SK-N-SH (cell line): ENCODE results near the gene PKDCC. TPM values are rescaled to one million over a fixed set of nuclear protein-coding genes. Genes with fewer than 3 reads are reported as not detected.

Source experiments
- CTCF ChIA-PET: fragments of 300-600, 350-600 bp; formaldehyde crosslinking; extraction: SDS; loops from one replicate; lab custom pipeline; 2021; lab: Yijun Ruan, JAX
- POLR2A ChIA-PET: fragments of 350-600 bp; sonication (Branson Sonifier 250); formaldehyde crosslinking; extraction: SDS; loops from one replicate; lab custom pipeline; 2020; ENCODE audit warnings: antibody characterized with exemption, inconsistent platforms; lab: Yijun Ruan, JAX
- DNase-seq: peaks from one replicate; pipeline ENCODE4 v3.0.0; 2012
- H2AFZ ChIP-seq: fragments of 200-600 bp; sonication (generic); 2 replicates; pipeline ENCODE4 v1.8.1; 2016; ENCODE audit warnings: antibody characterized with exemption, mild to moderate bottlenecking, low read depth
- H3F3A ChIP-seq: fragments of 200-600 bp; sonication (generic); replicated peaks from 2 replicates; pipeline ENCODE3; 2016; ENCODE audit warnings: antibody characterized with exemption, mild to moderate bottlenecking; ENCODE audit not compliant: insufficient read depth
- H3K27ac ChIP-seq, 2 experiments: fragments of 200-500 bp in 1 of 2; fragments of 200-600 bp in 1 of 2; sonication (Bioruptor generic) in 1 of 2; sonication (generic), shearing (Covaris generic) in 1 of 2; 2 replicates each; pipeline versions ENCODE4 v1.5.1 to v1.6.1; 2014 to 2016; ENCODE audit warnings: low read depth in 2 of 2, inconsistent platforms in 1 of 2, low read length in 1 of 2, mild to moderate bottlenecking in 1 of 2, mixed read lengths in 1 of 2
- H3K27me3 ChIP-seq: fragments of 200-600 bp; sonication (generic), shearing (Covaris generic); 2 replicates; pipeline ENCODE4 v1.6.1; 2016; ENCODE audit warnings: mixed run types; ENCODE audit not compliant: insufficient read depth
- H3K36me3 ChIP-seq, 2 experiments: fragments of 200-500 bp in 1 of 2; fragments of 200-600 bp in 1 of 2; sonication (Bioruptor generic) in 1 of 2; sonication (generic) in 1 of 2; replicated peaks in 1 of 2; 2 replicates each; pipeline versions ENCODE3 to v1.5.1; 2014 to 2016; ENCODE audit warnings: low read length in 1 of 2, mild to moderate bottlenecking in 1 of 2; ENCODE audit not compliant: insufficient read depth in 2 of 2, control insufficient read depth in 1 of 2
- H3K4me1 ChIP-seq, 2 experiments: fragments of 200-500 bp in 1 of 2; fragments of 200-600 bp in 1 of 2; sonication (Bioruptor generic) in 1 of 2; sonication (generic), shearing (Covaris generic) in 1 of 2; 2 replicates each; pipeline versions ENCODE4 v1.5.1 to v1.6.1; 2014 to 2016; ENCODE audit warnings: low read depth in 1 of 2, low read length in 1 of 2, mixed run types in 1 of 2; ENCODE audit not compliant: insufficient read depth in 2 of 2, control insufficient read depth in 1 of 2
- H3K4me2 ChIP-seq: fragments of 200-600 bp; sonication (generic), shearing (Covaris generic); 2 replicates; pipeline ENCODE4 v1.6.1; 2017; ENCODE audit warnings: mixed run types
- H3K4me3 ChIP-seq, 2 experiments: fragments of 200-500 bp in 1 of 2; fragments of 200-600 bp in 1 of 2; sonication (Bioruptor generic) in 1 of 2; sonication (generic), shearing (Covaris generic) in 1 of 2; 2 replicates each; pipeline versions ENCODE4 v1.5.1 to v1.8.1; 2014 to 2016; ENCODE audit warnings: low read depth in 2 of 2, inconsistent platforms in 1 of 2, low read length in 1 of 2, mild to moderate bottlenecking in 1 of 2, mixed read lengths in 1 of 2, moderate library complexity in 1 of 2
- H3K79me2 ChIP-seq: fragments of 200-600 bp; sonication (generic); 2 replicates; pipeline ENCODE4 v1.8.1; 2017; ENCODE audit warnings: mild to moderate bottlenecking; ENCODE audit not compliant: insufficient read depth
- H3K9ac ChIP-seq: fragments of 200-600 bp; sonication (generic); 2 replicates; pipeline ENCODE4 v1.6.1; 2017; ENCODE audit warnings: mixed run types
- H3K9me2 ChIP-seq: fragments of 200-600 bp; sonication (generic); 2 replicates; pipeline ENCODE4 v1.6.1; 2017; ENCODE audit warnings: mixed run types
- H3K9me3 ChIP-seq: fragments of 200-600 bp; sonication (generic); 2 replicates; pipeline ENCODE4 v1.6.1; 2017; ENCODE audit warnings: mixed run types, mild to moderate bottlenecking, moderate library complexity
- H4K20me1 ChIP-seq: fragments of 200-600 bp; sonication (generic); 2 replicates; pipeline ENCODE4 v1.6.1; 2017; ENCODE audit warnings: mild to moderate bottlenecking, mixed run types; ENCODE audit not compliant: insufficient read depth
- CTCF ChIP-seq: fragments of 200-600 bp; sonication (generic); IDR thresholded peaks from 2 replicates; pipeline ENCODE4 v1.6.1; 2017; ENCODE audit warnings: antibody characterized with exemption, mild to moderate bottlenecking, moderate library complexity
- ELF1 ChIP-seq: IDR thresholded peaks from 2 replicates; pipeline ENCODE4 v1.4.0; 2012
- EZH2phosphoT487 ChIP-seq: fragments of 200-600 bp; sonication (generic); IDR thresholded peaks from 2 replicates; pipeline ENCODE4 v1.6.1; 2017; ENCODE audit warnings: low read depth, mixed run types, mild to moderate bottlenecking, antibody characterized with exemption, moderate library complexity, borderline replicate concordance
- FOSL2 ChIP-seq: IDR thresholded peaks from 2 replicates; pipeline ENCODE4 v1.4.0; 2012; ENCODE audit warnings: low read depth, mild to moderate bottlenecking, moderate library complexity, borderline replicate concordance
- FOXM1 ChIP-seq: IDR thresholded peaks from 2 replicates; pipeline ENCODE4 v1.4.0; 2012; ENCODE audit warnings: low read depth, mild to moderate bottlenecking
- GATA2 ChIP-seq: sonication (generic); formaldehyde crosslinking; IDR thresholded peaks from 2 replicates; pipeline ENCODE4 v1.5.0; 2020; ENCODE audit warnings: mild to moderate bottlenecking, missing genetic modification reagents
- IRF3 ChIP-seq: fragments of 150-350 bp; IDR thresholded peaks from 2 replicates; pipeline ENCODE4 v1.6.1; 2016; ENCODE audit warnings: mild to moderate bottlenecking, low read depth, low read length
- JUND ChIP-seq: IDR thresholded peaks from 2 replicates; pipeline ENCODE4 v1.4.0; 2012
- MXI1 ChIP-seq: IDR thresholded peaks from 2 replicates; pipeline ENCODE4 v1.6.1; 2012; ENCODE audit warnings: mild to moderate bottlenecking, low read depth, low read length, improper control_type of control experiment
- POLR2AphosphoS5 ChIP-seq: IDR thresholded peaks from 2 replicates; pipeline ENCODE4 v1.6.1; 2012; ENCODE audit warnings: low read depth, low read length
- RAD21 ChIP-seq: IDR thresholded peaks from 2 replicates; pipeline ENCODE4 v1.6.1; 2012; ENCODE audit warnings: mild to moderate bottlenecking, low read length
- RCOR1 ChIP-seq: fragments of 150-350 bp; IDR thresholded peaks from 2 replicates; pipeline ENCODE4 v1.6.1; 2017; ENCODE audit warnings: antibody characterized with exemption, low read length
- REST ChIP-seq: IDR thresholded peaks from 2 replicates; pipeline ENCODE4 v1.6.1; 2012; ENCODE audit warnings: mild to moderate bottlenecking, low read depth, low read length, moderate library complexity
- RFX5 ChIP-seq: IDR thresholded peaks from 2 replicates; pipeline ENCODE4 v1.6.1; 2012; ENCODE audit warnings: mild to moderate bottlenecking, improper control_type of control experiment, low read length
- SIN3A ChIP-seq: IDR thresholded peaks from 2 replicates; pipeline ENCODE4 v1.6.1; 2012; ENCODE audit warnings: low read depth, mild to moderate bottlenecking, low read length, moderate library complexity, borderline replicate concordance
- TAF1 ChIP-seq: IDR thresholded peaks from 2 replicates; pipeline ENCODE4 v1.6.1; 2012; ENCODE audit warnings: low read depth, mild to moderate bottlenecking, low read length, moderate library complexity, borderline replicate concordance
- TCF12 ChIP-seq: IDR thresholded peaks from 2 replicates; pipeline ENCODE4 v1.4.0; 2012
- USF1 ChIP-seq: IDR thresholded peaks from 2 replicates; pipeline ENCODE4 v1.4.0; 2012; ENCODE audit warnings: low read depth, borderline replicate concordance
- WGBS: methylation state at CpG from one replicate; pipeline ENCODE4 v1.1.6; 2017; ENCODE audit warnings: low lambda C conversion rate; 5-methylcytosine and 5-hydroxymethylcytosine counted together
- polyA plus RNA-seq, 3 experiments: library from polyadenylated mRNA; depleted of rRNA; stranded (reverse); fragments of >200 nt; gene quantifications; 2 replicates each; pipeline ENCODE4 v1.2.3, GENCODE V29; 2012

PKDCC gene
- polyA plus RNA-seq, 1 of the 3 experiments (the other 2 are of a cell fraction): 16.0 TPM

GRCh38 chr2:42053482-42053790 is 5.6 kb downstream of the PKDCC start:
- Histone ChIP-seq H3F3A (no peaks in the 10 kb centered on the region), H3K4me3 (no peak overlapping the region), H2AFZ (no peak overlapping the region), H3K9me2 (no peaks in the 10 kb centered on the region), H3K79me2 (no peaks in the 10 kb centered on the region), H3K27me3 (no peaks in the 10 kb centered on the region), H3K4me2 (no peak overlapping the region), H3K9me3 (no peaks in the 10 kb centered on the region), H3K36me3 (peaks cover 0 to 24% of the 10 kb centered on the region in 2 experiments), H3K9ac (no peak overlapping the region), H3K4me1 (peaks cover 0 to 40% of the 10 kb centered on the region in 2 experiments; a peak in 1 of 4 replicates), H3K27ac (no peak overlapping the region), H4K20me1 (no peaks in the 10 kb centered on the region)
- 82% methylated on average over 6 of the region's 6 CpGs for WGBS
- CTCF ChIA-PET: interaction anchor here (1.0 to 5.6 kb wide), 5 partner anchors 16 to 184 kb away, joined by 3 to 42 read pairs (median 4); no protein-coding TSS in a partner anchor
- DNase-seq: no peak
- POLR2A ChIA-PET: interaction anchor here (1.1 kb wide), 1 partner anchor 99 kb away, joined by 8 read pairs; no protein-coding TSS in a partner anchor
- TF ChIP-seq JUND (no peak), REST (no peak), GATA2 (no peak), TAF1 (no peak)

GRCh38 chr2:42053791-42054701 is 6.2 kb downstream of the PKDCC start:
- H3K4me2 ChIP-seq: no peak overlapping the region
- H3K4me1 ChIP-seq: peaks cover 0 to 35% of the 10 kb centered on the region in 2 experiments; a peak in 1 of 4 replicates
- no peaks in the 10 kb centered on the region for H3K9me2 ChIP-seq
- peaks cover 0 to 29% of the 10 kb centered on the region in 2 experiments for H3K36me3 ChIP-seq
- H4K20me1 ChIP-seq: no peaks in the 10 kb centered on the region
- no peak for DNase-seq
- no peak overlapping the region for H3K27ac ChIP-seq
- no peaks in the 10 kb centered on the region for H3K79me2 ChIP-seq
- POLR2A ChIA-PET: interaction anchor here (1.1 kb wide), 2 partner anchors 8 to 99 kb away, joined by 3 to 8 read pairs; no protein-coding TSS in a partner anchor
- CTCF ChIA-PET: interaction anchor here (1.0 to 5.6 kb wide), 6 partner anchors 18 to 213 kb away, joined by 3 to 42 read pairs (median 5); no protein-coding TSS in a partner anchor
- H3F3A ChIP-seq: no peaks in the 10 kb centered on the region
- H3K27me3 ChIP-seq: no peaks in the 10 kb centered on the region
- WGBS: 87% methylated on average over 22 of the region's 24 CpGs
- no peak overlapping the region for H3K4me3 ChIP-seq
- no peak overlapping the region for H3K9ac ChIP-seq
- H2AFZ ChIP-seq: no peak overlapping the region
- H3K9me3 ChIP-seq: no peaks in the 10 kb centered on the region
- no peak for TF ChIP-seq RCOR1
- TF ChIP-seq EZH2phosphoT487: no peak
- no peak for TF ChIP-seq RAD21
- TF ChIP-seq FOXM1: no peak
- no peak for TF ChIP-seq TAF1
- no peak for TF ChIP-seq GATA2
- TF ChIP-seq FOSL2: no peak
- TF ChIP-seq IRF3: no peak
- no peak for TF ChIP-seq JUND
- TF ChIP-seq POLR2AphosphoS5: no peak
- TF ChIP-seq SIN3A: no peak
- TF ChIP-seq CTCF: no peak
- no peak for TF ChIP-seq RFX5
- TF ChIP-seq TCF12: no peak
- no peak for TF ChIP-seq MXI1
- no peak for TF ChIP-seq USF1
- no peak for TF ChIP-seq ELF1
